ENCODE data around the gene PHACTR2.

Gene PHACTR2

DNA sequence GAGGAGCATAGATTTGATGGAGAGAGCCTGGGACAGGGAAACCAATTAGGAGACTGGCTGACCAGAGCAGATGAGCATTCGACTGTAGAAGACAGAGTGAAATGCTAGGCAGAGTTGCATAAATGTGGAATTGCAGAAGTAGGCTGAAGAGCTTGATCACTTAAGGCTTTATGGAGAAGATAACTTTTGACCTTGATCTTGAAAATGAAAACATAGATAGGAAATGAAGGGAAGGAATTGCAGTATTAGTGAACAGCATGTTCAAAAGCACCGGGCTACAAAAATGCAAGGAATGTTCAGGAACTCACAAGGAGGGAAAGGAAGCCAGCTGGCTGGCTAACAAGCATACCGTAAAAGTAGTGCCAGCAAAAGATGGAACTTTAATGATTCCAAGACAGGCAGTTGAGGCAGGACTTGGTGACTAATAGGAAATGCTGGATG lies 144.8 kb downstream of the PHACTR2 start:
- H3K4me3 ChIP-seq (ENCODE audit: low read depth, low read length), result no peak overlapping the region
- TF ChIP-seq CTCF (IDR thresholded peaks at IDR 0.05; ENCODE audit: low read depth, low read length), result no peak

GRCh38 chr6:143823548-143823947 lies 145.8 kb downstream of the PHACTR2 start:
- TF ChIP-seq CTCF (IDR thresholded peaks at IDR 0.05; ENCODE audit: low read depth, low read length), result no peak
- no peak overlapping the region for H3K4me3 ChIP-seq (ENCODE audit: low read depth, low read length)

DNA sequence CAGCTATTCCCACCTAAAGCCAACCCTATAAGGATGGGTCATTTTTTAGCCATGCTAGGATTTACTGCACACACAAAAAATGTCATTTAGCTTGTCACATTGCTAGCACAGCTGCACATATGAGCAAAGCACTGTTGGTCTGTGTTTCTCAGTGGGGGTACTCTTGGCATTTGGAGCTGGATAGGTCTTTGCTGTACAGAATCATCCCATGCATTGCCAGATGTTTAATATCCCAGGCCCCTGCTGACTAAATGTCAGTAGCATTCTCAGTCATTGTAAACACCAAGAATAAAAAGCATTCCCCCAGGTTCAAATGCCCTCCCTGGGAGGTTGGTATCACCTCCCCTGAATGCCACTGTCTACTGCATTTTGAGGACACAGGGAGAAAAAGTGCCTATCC lies 150.8 kb downstream of the PHACTR2 start:
- TF ChIP-seq CTCF (IDR thresholded peaks at IDR 0.05; ENCODE audit: low read depth, low read length), result no peak
- no peak overlapping the region for H3K4me3 ChIP-seq (ENCODE audit: low read depth, low read length)

GRCh38 chr6:143836150-143836549 lies 158.4 kb downstream of the PHACTR2 start:
- H3K4me3 ChIP-seq (ENCODE audit: low read depth, low read length), result no peak overlapping the region
- TF ChIP-seq CTCF (IDR thresholded peaks at IDR 0.05; ENCODE audit: low read depth, low read length), result no peak

DNA sequence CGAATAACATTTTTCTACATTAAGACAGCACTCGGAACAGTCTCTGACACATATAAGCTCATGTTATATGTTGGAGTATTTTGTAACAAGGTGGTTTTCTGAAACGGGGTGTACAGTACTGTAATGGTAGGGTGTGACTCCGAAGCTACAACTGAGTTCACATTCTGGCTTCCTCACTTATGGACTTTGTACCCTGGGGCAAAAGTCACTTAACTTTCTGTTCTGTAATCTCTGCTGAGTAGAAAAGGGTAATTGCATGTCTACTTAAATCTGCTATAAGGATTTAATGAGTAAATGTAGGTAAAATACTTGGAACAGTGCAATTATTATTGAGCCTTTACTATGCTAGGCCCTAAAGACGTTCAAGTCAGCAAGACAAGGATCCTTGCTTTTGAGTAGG lies 160.6 kb downstream of the PHACTR2 start:
- TF ChIP-seq CTCF (IDR thresholded peaks at IDR 0.05; ENCODE audit: low read depth, low read length), result no peak

GRCh38 chr6:143839196-143839595 lies 161.4 kb downstream of the PHACTR2 start:
- no peak overlapping the region for H3K4me3 ChIP-seq (ENCODE audit: low read depth, low read length)
- no peak for TF ChIP-seq CTCF (IDR thresholded peaks at IDR 0.05; ENCODE audit: low read depth, low read length)

More for the DNA sequence above, 160.6 kb downstream of the PHACTR2 start:
- H3K4me3 ChIP-seq (ENCODE audit: low read depth, low read length), result no peak overlapping the region

GRCh38 chr6:143840595-143841265 lies 163.0 kb downstream of the PHACTR2 start:
- no peak overlapping the region for H3K4me3 ChIP-seq (ENCODE audit: low read depth, low read length)
- no peak for TF ChIP-seq CTCF (IDR thresholded peaks at IDR 0.05; ENCODE audit: low read depth, low read length)

All from WI38 (cell line).